PC-3 (cell line): ENCODE results near the gene LRAT. TPM values are rescaled to one million over a fixed set of nuclear protein-coding genes. Genes with fewer than 3 reads are reported as not detected.

ENCODE experiments used
- ATAC-seq: fragments of 200-7000 bp; cut with Tn5 transposase; 2 replicates; pipeline ENCODE4 v1.9.1; 2020; ENCODE audit warnings: mild to moderate bottlenecking, moderate library complexity
- BruUV-seq: library from RNA; stranded (reverse); fragments of 400-500 nt; replicated peaks from 2 replicates; lab custom pipeline; 2021; lab: Mats Ljungman, UMichigan
- CTCF ChIA-PET: fragments of 300-600 bp; sonication (Branson Sonifier 250); formaldehyde crosslinking; loops from one replicate; lab custom pipeline; 2022; ENCODE audit warnings: antibody characterized with exemption; lab: Charles Lee
- POLR2A ChIA-PET: fragments of 300-600 bp; sonication (Branson Sonifier 250); formaldehyde crosslinking; loops from one replicate; lab custom pipeline; 2022; ENCODE audit warnings: antibody characterized with exemption; ENCODE audit not compliant: unreplicated experiment; lab: Charles Lee
- DNase-seq: peaks from one replicate; pipeline ENCODE4 v3.0.0-alpha.2; 2015
- H2AFZ ChIP-seq: fragments of 300-600 bp; sonication (generic); 2 replicates; pipeline ENCODE4 v1.6.0; 2016; ENCODE audit warnings: antibody characterized with exemption, low read length
- H3F3A ChIP-seq: fragments of 300-600 bp; sonication (generic); one replicate; pipeline ENCODE4 v1.6.0; 2017; ENCODE audit warnings: antibody characterized with exemption, low read length, control low read depth, mild to moderate bottlenecking; ENCODE audit not compliant: unreplicated experiment
- H3K27ac ChIP-seq: fragments of 300-600 bp; sonication (generic); 2 replicates; pipeline ENCODE4 v1.5.1; 2016; ENCODE audit warnings: mild to moderate bottlenecking, low read length
- H3K27me3 ChIP-seq: fragments of 300-600 bp; sonication (generic); 2 replicates; pipeline ENCODE4 v1.6.1; 2016; ENCODE audit warnings: low read length, mixed read lengths
- H3K36me3 ChIP-seq: fragments of 300-600 bp; sonication (generic); 2 replicates; pipeline ENCODE4 v1.6.1; 2016; ENCODE audit warnings: low read depth, mixed run types, low read length, mixed read lengths
- H3K4me1 ChIP-seq: fragments of 300-600 bp; sonication (generic); 2 replicates; pipeline ENCODE4 v1.5.1; 2016; ENCODE audit warnings: low read length; ENCODE audit not compliant: insufficient read depth
- H3K4me2 ChIP-seq: fragments of 300-600 bp; sonication (generic); 2 replicates; pipeline ENCODE4 v1.6.0; 2016; ENCODE audit warnings: low read length
- H3K4me3 ChIP-seq: fragments of 300-600 bp; sonication (generic); 2 replicates; pipeline ENCODE4 v1.5.1; 2016; ENCODE audit warnings: mild to moderate bottlenecking, low read length, mixed read lengths
- H3K79me2 ChIP-seq: fragments of 300-600 bp; sonication (generic); 2 replicates; pipeline ENCODE4 v1.6.1; 2017; ENCODE audit warnings: low read length, mixed read lengths
- H3K9ac ChIP-seq: fragments of 300-600 bp; sonication (generic); 2 replicates; pipeline ENCODE4 v1.6.0; 2016; ENCODE audit warnings: mild to moderate bottlenecking, low read length
- H3K9me2 ChIP-seq: fragments of 300-600 bp; sonication (generic); replicated peaks from 2 replicates; pipeline ENCODE4 v1.6.1; 2016; ENCODE audit warnings: mixed run types, low read length, mixed read lengths
- H3K9me3 ChIP-seq: fragments of 300-600 bp; sonication (generic); 2 replicates; pipeline ENCODE4 v1.6.1; 2016; ENCODE audit warnings: low read length, mixed read lengths
- H4K20me1 ChIP-seq: fragments of 300-600 bp; sonication (generic); 2 replicates; pipeline ENCODE4 v1.6.1; 2016; ENCODE audit warnings: low read length, mixed read lengths
- CTCF ChIP-seq: fragments of 300-600 bp; sonication (generic); conservative IDR thresholded peaks from 2 replicates; pipeline ENCODE4 v1.5.1; 2017; ENCODE audit warnings: antibody characterized with exemption, low read depth, mild to moderate bottlenecking, low read length
- EZH2 ChIP-seq: fragments of 300-600 bp; sonication (generic); IDR thresholded peaks from one replicate; pipeline ENCODE4 v1.6.1; 2017; ENCODE audit warnings: antibody characterized with exemption, mild to moderate bottlenecking, low read length; ENCODE audit not compliant: unreplicated experiment
- EZH2phosphoT487 ChIP-seq: fragments of 300-600 bp; sonication (generic); IDR thresholded peaks from 2 replicates; pipeline ENCODE4 v1.6.1; 2018; ENCODE audit warnings: mild to moderate bottlenecking, antibody characterized with exemption, low read length, borderline replicate concordance
- intact Hi-C: fragments of 100-400 bp; cut with micrococcal nuclease; formaldehyde crosslinking; loops from 2 replicates; pipeline ENCODE4 v1.9.0; 2023
- total RNA-seq: library from RNA; depleted of rRNA; stranded (reverse); fragments of >200 nt; gene quantifications from 2 replicates; pipeline ENCODE4 v1.2.3, GENCODE V29; 2014

LRAT gene
- total RNA-seq, 1 experiment from 2014 or later: 0.55 TPM

GRCh38 chr4:154778264-154778663 is 34.5 kb downstream of the LRAT start:
- no peak for DNase-seq
- intact Hi-C loops: loop anchor here (2.0 kb wide), 2 partner anchors 141 to 225 kb away; no protein-coding TSS in a partner anchor
- Histone ChIP-seq H3K27me3 (no peaks in the 10 kb centered on the region), H3K4me2 (no peak overlapping the region), H3K27ac (no peak overlapping the region), H4K20me1 (no peaks in the 10 kb centered on the region), H3K9me3 (no peaks in the 10 kb centered on the region), H3K9me2 (no peaks in the 10 kb centered on the region), H3K79me2 (no peaks in the 10 kb centered on the region), H3K36me3 (no peaks in the 10 kb centered on the region), H3K9ac (no peak overlapping the region), H2AFZ (no peak overlapping the region), H3K4me1 (no peaks in the 10 kb centered on the region), H3F3A (no peaks in the 10 kb centered on the region), H3K4me3 (no peak overlapping the region)
- CTCF ChIA-PET: interaction anchor here (0.7 kb wide), 1 partner anchor 156 kb away, joined by 3 read pairs; no protein-coding TSS in a partner anchor
- POLR2A ChIA-PET: no interaction called here
- no TSS peak for BruUV-seq
- ATAC-seq: no peak
- TF ChIP-seq EZH2phosphoT487: no peak
- no peak for TF ChIP-seq EZH2
- TF ChIP-seq CTCF: no peak

GRCh38 chr4:154779362-154779947 is 35.7 kb downstream of the LRAT start:
- intact Hi-C loops: loop anchor here (1.0 to 2.0 kb wide), 3 partner anchors 92 to 227 kb away; no protein-coding TSS in a partner anchor
- Histone ChIP-seq H3K4me1 (no peaks in the 10 kb centered on the region), H3K9me2 (no peaks in the 10 kb centered on the region), H3K4me2 (no peak overlapping the region), H3K9me3 (no peaks in the 10 kb centered on the region), H3K27ac (no peak overlapping the region), H3K9ac (no peak overlapping the region), H4K20me1 (no peaks in the 10 kb centered on the region), H2AFZ (no peak overlapping the region), H3K36me3 (no peaks in the 10 kb centered on the region), H3K4me3 (no peak overlapping the region), H3K79me2 (no peaks in the 10 kb centered on the region), H3K27me3 (peaks cover 6% of the 10 kb centered on the region), H3F3A (no peaks in the 10 kb centered on the region)
- TF ChIP-seq EZH2phosphoT487 (no peak), EZH2 (no peak), CTCF (peak; percentile 73)
- DNase-seq (peak; percentile 49), ATAC-seq (no peak)
- no TSS peak for BruUV-seq
- ChIA-PET CTCF (no interaction called here), POLR2A (no interaction called here)
